NT2/D1 (cell line): ENCODE measurements around the gene C11orf71.

Source experiments
- DNase-seq: peaks from one replicate; pipeline ENCODE4 v3.0.0-alpha.2; 2011; ENCODE audit warnings: low read depth, low spot score
- H3K27me3 ChIP-seq: 2 replicates; pipeline ENCODE4 v1.6.0; 2011; ENCODE audit warnings: mild to moderate bottlenecking; ENCODE audit not compliant: insufficient read length, insufficient read depth
- H3K36me3 ChIP-seq: 2 replicates; pipeline ENCODE4 v1.6.1; 2011; ENCODE audit warnings: mild to moderate bottlenecking, low read length, mixed read lengths; ENCODE audit not compliant: insufficient read depth, insufficient read length
- H3K4me1 ChIP-seq: 2 replicates; pipeline ENCODE4 v1.5.1; 2011; ENCODE audit not compliant: insufficient read depth, insufficient read length
- H3K4me3 ChIP-seq: 2 replicates; pipeline ENCODE4 v1.5.1; 2011; ENCODE audit warnings: low read depth; ENCODE audit not compliant: insufficient read length
- H3K9ac ChIP-seq: 2 replicates; pipeline ENCODE4 v1.6.0; 2011; ENCODE audit warnings: low read depth; ENCODE audit not compliant: insufficient read length
- H3K9me3 ChIP-seq: 2 replicates; pipeline ENCODE4 v1.5.1; 2011; ENCODE audit warnings: mild to moderate bottlenecking, low read length; ENCODE audit not compliant: insufficient read depth
- SUZ12 ChIP-seq: IDR thresholded peaks from 2 replicates; pipeline ENCODE4 v1.6.1; 2011; ENCODE audit not compliant: insufficient read length, insufficient read depth; ENCODE audit errors: extremely low read depth
- YY1 ChIP-seq: IDR thresholded peaks from 2 replicates; pipeline ENCODE4 v1.6.1; 2011; ENCODE audit not compliant: insufficient read length, insufficient read depth
- ZNF274 ChIP-seq: IDR thresholded peaks from 2 replicates; pipeline ENCODE4 v1.6.1; 2011; ENCODE audit warnings: mild to moderate bottlenecking, low read depth, low read length

C11orf71 gene

GRCh38 chr11:114430290-114430689, 30.0 kb upstream of the C11orf71 start:
- no peaks in the 10 kb centered on the region for H3K4me1 ChIP-seq
- H3K4me3 ChIP-seq: no peak overlapping the region
- TF ChIP-seq ZNF274: no peak
- TF ChIP-seq SUZ12: no peak
- TF ChIP-seq YY1: no peak
- H3K9me3 ChIP-seq: 0 out of 2 replicates have a peak, but pooled peaks cover 10% of the 10 kb centered on the region
- no peaks in the 10 kb centered on the region for H3K27me3 ChIP-seq
- DNase-seq: no peak
- H3K9ac ChIP-seq: no peak overlapping the region
- no peaks in the 10 kb centered on the region for H3K36me3 ChIP-seq

GRCh38 chr11:114426280-114426679, 26.0 kb upstream of the C11orf71 start:
- DNase-seq: no peak
- H3K9me3 ChIP-seq: 0 out of 2 replicates have a peak, but pooled peaks cover 10% of the 10 kb centered on the region
- H3K4me1 ChIP-seq: no peaks in the 10 kb centered on the region
- no peak overlapping the region for H3K9ac ChIP-seq
- no peak overlapping the region for H3K4me3 ChIP-seq
- H3K36me3 ChIP-seq: no peaks in the 10 kb centered on the region
- TF ChIP-seq SUZ12: no peak
- TF ChIP-seq ZNF274: no peak
- no peak for TF ChIP-seq YY1
- H3K27me3 ChIP-seq: no peaks in the 10 kb centered on the region

- Histone ChIP-seq H3K9me3 (no peaks in the 10 kb centered on the region; the same call in 1 of the 2 replicates), H3K36me3 (no peaks in the 10 kb centered on the region), H3K4me3 (no peak overlapping the region), H3K27me3 (no peaks in the 10 kb centered on the region), H3K4me1 (no peaks in the 10 kb centered on the region), H3K9ac (no peak overlapping the region)
- TF ChIP-seq SUZ12: no peak
- TF ChIP-seq YY1: no peak
- no peak for TF ChIP-seq ZNF274
- DNase-seq: no peak
Measured at GRCh38 chr11:114416441-114416961, 16.2 kb upstream of the C11orf71 start.

GRCh38 chr11:114413958-114414357, 13.6 kb upstream of the C11orf71 start:
- H3K9ac ChIP-seq: peak overlapping the region; percentile 2

GRCh38 chr11:114412946-114413345, 12.6 kb upstream of the C11orf71 start:
- H3K27me3 ChIP-seq: no peaks in the 10 kb centered on the region
- no peak overlapping the region for H3K9ac ChIP-seq
- H3K36me3 ChIP-seq: peaks cover 17% of the 10 kb centered on the region
- H3K4me3 ChIP-seq: no peak overlapping the region
- H3K4me1 ChIP-seq: no peaks in the 10 kb centered on the region
- TF ChIP-seq YY1 (no peak), ZNF274 (no peak)
- DNase-seq: no peak
- H3K9me3 ChIP-seq: no peaks in the 10 kb centered on the region; the same call in 1 of the 2 replicates

More at GRCh38 chr11:114413958-114414357, 13.6 kb upstream of the C11orf71 start:
- no peak overlapping the region for H3K4me3 ChIP-seq
- H3K9me3 ChIP-seq: no peaks in the 10 kb centered on the region; the same call in 1 of the 2 replicates
- TF ChIP-seq SUZ12 (no peak), ZNF274 (no peak), YY1 (no peak)
- no peaks in the 10 kb centered on the region for H3K27me3 ChIP-seq
- H3K36me3 ChIP-seq: peaks cover 10% of the 10 kb centered on the region
- H3K4me1 ChIP-seq: no peaks in the 10 kb centered on the region
- peak; percentile 28 for DNase-seq

- H3K4me1 ChIP-seq: no peaks in the 10 kb centered on the region
- no peak for DNase-seq
- H3K9ac ChIP-seq: peak overlapping the region; percentile 90
- TF ChIP-seq ZNF274 (no peak), SUZ12 (no peak), YY1 (no peak)
- H3K27me3 ChIP-seq: no peaks in the 10 kb centered on the region
- no peaks in the 10 kb centered on the region for H3K9me3 ChIP-seq
- peaks cover 35% of the 10 kb centered on the region for H3K36me3 ChIP-seq
- peak overlapping the region; percentile 95 for H3K4me3 ChIP-seq
Measured at GRCh38 chr11:114401311-114401710, 1.0 kb upstream of the C11orf71 start.

- TF ChIP-seq ZNF274 (no peak), YY1 (no peak)
- no peaks in the 10 kb centered on the region for H3K4me1 ChIP-seq
- H3K27me3 ChIP-seq: no peaks in the 10 kb centered on the region
- peak overlapping the region; percentile 95 for H3K4me3 ChIP-seq
- DNase-seq: no peak
- no peaks in the 10 kb centered on the region for H3K9me3 ChIP-seq
- H3K9ac ChIP-seq: peak overlapping the region; percentile 90
- H3K36me3 ChIP-seq: peaks cover 30% of the 10 kb centered on the region
Measured at GRCh38 chr11:114400915-114401223, 558 bp upstream of the C11orf71 start.
